Sigmoid colon (tissue), 4 donors: Measurements from ENCODE around the gene POLR2F.
"Not testable (repeated sequence)": the region's sequence is repeated elsewhere in the genome, so short reads cannot be mapped to it uniquely, and the experiment has no call there.

Experiments used
- CTCF ChIP-seq, 4 experiments: fragments of 450-650 bp in 3 of 4; fragments of 200-600 bp in 1 of 4; IDR thresholded peaks; one replicate each; pipeline ENCODE4 v1.5.1; 2016 to 2019; ENCODE audit warnings: antibody characterized with exemption in 4 of 4, mild to moderate bottlenecking in 3 of 4, moderate library complexity in 2 of 4
- EP300 ChIP-seq, 4 donors: sonication (generic); formaldehyde crosslinking; IDR thresholded peaks; one replicate each; pipeline ENCODE4 v1.6.1; 2017; ENCODE audit warnings: antibody characterized with exemption in 4 of 4
- POLR2A ChIP-seq, 2 donors: fragments of 450-650 bp; IDR thresholded peaks; one replicate each; pipeline ENCODE4 v1.6.1; 2016; ENCODE audit warnings: antibody characterized with exemption in 2 of 2, mild to moderate bottlenecking in 2 of 2, moderate library complexity in 2 of 2
- POLR2AphosphoS5 ChIP-seq, 4 donors: sonication (generic); formaldehyde crosslinking; IDR thresholded peaks; one replicate each; pipeline ENCODE4 v1.6.1; 2017; ENCODE audit warnings: antibody characterized with exemption in 4 of 4

GRCh38 chr22:37976022-37976421 lies 22.5 kb downstream of the POLR2F start:
- TF ChIP-seq EP300, POLR2AphosphoS5, CTCF, POLR2A (IDR thresholded peaks at IDR 0.05): not testable (repeated sequence)
